DND-41 (cell line): Measurements from ENCODE around the gene USP26.
A peak's percentile ranks its signal among the peaks of the same experiment; 100 is the strongest.
"Not testable (repeated sequence)": the region's sequence is repeated elsewhere in the genome, so short reads cannot be mapped to it uniquely, and the experiment has no call there.

Experiments used
- ATAC-seq: fragments of 200-7000 bp; cut with Tn5 transposase; 3 replicates; pipeline ENCODE4 v1.9.1; 2021; ENCODE audit warnings: low read depth; ENCODE audit not compliant: insufficient read depth
- DNase-seq: peaks from one replicate; pipeline ENCODE4 v3.0.0-alpha.2; 2020
- H2AFZ ChIP-seq: 2 replicates; pipeline ENCODE4 v1.6.0; 2012; ENCODE audit warnings: low read depth, low read length
- H3K27ac ChIP-seq: 2 replicates; pipeline ENCODE4 v1.5.1; 2012; ENCODE audit warnings: low read length, inconsistent platforms
- H3K27me3 ChIP-seq: fragments of 200-600 bp; sonication (generic); 2 replicates; pipeline ENCODE4 v1.6.0; 2012; ENCODE audit warnings: low read length, mild to moderate bottlenecking, inconsistent platforms; ENCODE audit not compliant: insufficient read depth, poor library complexity
- H3K36me3 ChIP-seq: 2 replicates; pipeline ENCODE4 v1.5.1; 2012; ENCODE audit warnings: low read length, inconsistent platforms; ENCODE audit not compliant: insufficient read depth
- H3K4me1 ChIP-seq: 2 replicates; pipeline ENCODE4 v1.5.1; 2012; ENCODE audit warnings: mild to moderate bottlenecking, low read length; ENCODE audit not compliant: insufficient read depth
- H3K4me2 ChIP-seq: 2 replicates; pipeline ENCODE4 v1.6.0; 2012; ENCODE audit warnings: mild to moderate bottlenecking, moderate library complexity, low read length, inconsistent platforms; ENCODE audit not compliant: insufficient read depth
- H3K4me3 ChIP-seq, 2 experiments: fragments of 200-600 bp in 1 of 2; shearing (Covaris generic) in 1 of 2; 2 replicates each; pipeline ENCODE4 v1.5.1; 2012 to 2016; ENCODE audit warnings: inconsistent platforms in 2 of 2, low read length in 2 of 2, mild to moderate bottlenecking in 2 of 2, low read depth in 1 of 2, moderate library complexity in 1 of 2
- H3K79me2 ChIP-seq: 2 replicates; pipeline ENCODE4 v1.6.0; 2012; ENCODE audit warnings: low read length, inconsistent platforms; ENCODE audit not compliant: insufficient read depth
- H3K9ac ChIP-seq: 2 replicates; pipeline ENCODE4 v1.6.0; 2012; ENCODE audit warnings: low read depth, mild to moderate bottlenecking, inconsistent platforms, low read length, moderate library complexity
- H3K9me3 ChIP-seq: 2 replicates; pipeline ENCODE4 v1.5.1; 2012; ENCODE audit warnings: low read length, moderate library complexity, mild to moderate bottlenecking, inconsistent platforms; ENCODE audit not compliant: insufficient read depth, severe bottlenecking
- H4K20me1 ChIP-seq: 2 replicates; pipeline ENCODE4 v1.6.0; 2012; ENCODE audit warnings: low read length; ENCODE audit not compliant: insufficient read depth
- CTCF ChIP-seq: IDR thresholded peaks from 2 replicates; pipeline ENCODE4 v1.5.1; 2012; ENCODE audit warnings: borderline replicate concordance, low read length, moderate library complexity, mild to moderate bottlenecking; ENCODE audit not compliant: poor library complexity, severe bottlenecking; ENCODE audit errors: extremely low read depth
- EZH2 ChIP-seq: IDR thresholded peaks from 3 replicates; pipeline ENCODE4 v1.6.1; 2012; ENCODE audit warnings: borderline replicate concordance, low read depth, mild to moderate bottlenecking, moderate library complexity, low read length, inconsistent platforms; ENCODE audit not compliant: severe bottlenecking

USP26 gene

GRCh38 chrX:133085785-133086184, 11.1 kb downstream of the USP26 start:
- no peak for DNase-seq
- Histone ChIP-seq H3K36me3 (no peaks in the 10 kb centered on the region), H3K9me3 (no peaks in the 10 kb centered on the region), H3K4me2 (no peak overlapping the region), H4K20me1 (no peaks in the 10 kb centered on the region), H3K4me1 (no peaks in the 10 kb centered on the region), H3K9ac (no peak overlapping the region), H3K4me3 (no peak overlapping the region), H2AFZ (no peak overlapping the region), H3K27me3 (no peaks in the 10 kb centered on the region), H3K27ac (no peak overlapping the region), H3K79me2 (no peaks in the 10 kb centered on the region)
- no peak for ATAC-seq
- TF ChIP-seq CTCF (no peak), EZH2 (no peak)

GRCh38 chrX:133085056-133085455, 11.9 kb downstream of the USP26 start:
- H3K9ac ChIP-seq, ATAC-seq, H3K36me3 ChIP-seq, H3K79me2 ChIP-seq, H4K20me1 ChIP-seq, H2AFZ ChIP-seq, H3K4me2 ChIP-seq, H3K4me3 ChIP-seq, H3K9me3 ChIP-seq, DNase-seq, H3K27ac ChIP-seq, H3K27me3 ChIP-seq, H3K4me1 ChIP-seq: not testable (repeated sequence)

GRCh38 chrX:133083899-133084298, 13.0 kb downstream of the USP26 start:
- DNase-seq (no peak), ATAC-seq (no peak)
- no peaks in the 10 kb centered on the region for H3K27me3 ChIP-seq
- H2AFZ ChIP-seq, result no peak overlapping the region
- H3K4me1 ChIP-seq, result no peaks in the 10 kb centered on the region
- TF ChIP-seq CTCF, result no peak
- TF ChIP-seq EZH2, result no peak
- no peaks in the 10 kb centered on the region for H4K20me1 ChIP-seq
- H3K36me3 ChIP-seq, result no peaks in the 10 kb centered on the region
- no peak overlapping the region for H3K9ac ChIP-seq
- H3K27ac ChIP-seq, result no peak overlapping the region
- H3K4me3 ChIP-seq, result no peak overlapping the region
- no peaks in the 10 kb centered on the region for H3K9me3 ChIP-seq
- no peaks in the 10 kb centered on the region for H3K79me2 ChIP-seq
- H3K4me2 ChIP-seq, result no peak overlapping the region

GRCh38 chrX:133081990-133082389, 14.9 kb downstream of the USP26 start:
- Histone ChIP-seq H3K9me3 (no peaks in the 10 kb centered on the region), H3K27ac (no peak overlapping the region), H2AFZ (no peak overlapping the region; the same call in 1 of the 2 replicates), H3K79me2 (no peaks in the 10 kb centered on the region), H4K20me1 (no peaks in the 10 kb centered on the region), H3K4me2 (no peak overlapping the region), H3K36me3 (no peaks in the 10 kb centered on the region), H3K9ac (no peak overlapping the region), H3K27me3 (no peaks in the 10 kb centered on the region), H3K4me3 (no peak overlapping the region), H3K4me1 (no peaks in the 10 kb centered on the region)
- TF ChIP-seq CTCF, result no peak
- TF ChIP-seq EZH2, result no peak
- ATAC-seq (peak; percentile 93), DNase-seq (peak; percentile 27)

- not testable (repeated sequence) for ATAC-seq, H3K4me3 ChIP-seq, H3K79me2 ChIP-seq, H3K4me1 ChIP-seq, H4K20me1 ChIP-seq, H3K9me3 ChIP-seq, H3K27me3 ChIP-seq, H3K27ac ChIP-seq, H2AFZ ChIP-seq, DNase-seq, H3K9ac ChIP-seq, H3K4me2 ChIP-seq, H3K36me3 ChIP-seq
Observed at GRCh38 chrX:133077856-133078255, 19.1 kb downstream of the USP26 start.
